NT2/D1 (cell line): ENCODE data around the gene NXPH1.

ENCODE experiments used
- DNase-seq: peaks from one replicate; pipeline ENCODE4 v3.0.0-alpha.2; 2011; ENCODE audit warnings: low read depth, low spot score
- H3K27me3 ChIP-seq: 2 replicates; pipeline ENCODE4 v1.6.0; 2011; ENCODE audit warnings: mild to moderate bottlenecking; ENCODE audit not compliant: insufficient read length, insufficient read depth
- H3K36me3 ChIP-seq: 2 replicates; pipeline ENCODE4 v1.6.1; 2011; ENCODE audit warnings: mild to moderate bottlenecking, low read length, mixed read lengths; ENCODE audit not compliant: insufficient read depth, insufficient read length
- H3K4me1 ChIP-seq: 2 replicates; pipeline ENCODE4 v1.5.1; 2011; ENCODE audit not compliant: insufficient read depth, insufficient read length
- H3K4me3 ChIP-seq: 2 replicates; pipeline ENCODE4 v1.5.1; 2011; ENCODE audit warnings: low read depth; ENCODE audit not compliant: insufficient read length
- H3K9ac ChIP-seq: 2 replicates; pipeline ENCODE4 v1.6.0; 2011; ENCODE audit warnings: low read depth; ENCODE audit not compliant: insufficient read length
- H3K9me3 ChIP-seq: 2 replicates; pipeline ENCODE4 v1.5.1; 2011; ENCODE audit warnings: mild to moderate bottlenecking, low read length; ENCODE audit not compliant: insufficient read depth
- SUZ12 ChIP-seq: IDR thresholded peaks from 2 replicates; pipeline ENCODE4 v1.6.1; 2011; ENCODE audit not compliant: insufficient read length, insufficient read depth; ENCODE audit errors: extremely low read depth
- YY1 ChIP-seq: IDR thresholded peaks from 2 replicates; pipeline ENCODE4 v1.6.1; 2011; ENCODE audit not compliant: insufficient read length, insufficient read depth
- ZNF274 ChIP-seq: IDR thresholded peaks from 2 replicates; pipeline ENCODE4 v1.6.1; 2011; ENCODE audit warnings: mild to moderate bottlenecking, low read depth, low read length

The NXPH1 gene

DNA sequence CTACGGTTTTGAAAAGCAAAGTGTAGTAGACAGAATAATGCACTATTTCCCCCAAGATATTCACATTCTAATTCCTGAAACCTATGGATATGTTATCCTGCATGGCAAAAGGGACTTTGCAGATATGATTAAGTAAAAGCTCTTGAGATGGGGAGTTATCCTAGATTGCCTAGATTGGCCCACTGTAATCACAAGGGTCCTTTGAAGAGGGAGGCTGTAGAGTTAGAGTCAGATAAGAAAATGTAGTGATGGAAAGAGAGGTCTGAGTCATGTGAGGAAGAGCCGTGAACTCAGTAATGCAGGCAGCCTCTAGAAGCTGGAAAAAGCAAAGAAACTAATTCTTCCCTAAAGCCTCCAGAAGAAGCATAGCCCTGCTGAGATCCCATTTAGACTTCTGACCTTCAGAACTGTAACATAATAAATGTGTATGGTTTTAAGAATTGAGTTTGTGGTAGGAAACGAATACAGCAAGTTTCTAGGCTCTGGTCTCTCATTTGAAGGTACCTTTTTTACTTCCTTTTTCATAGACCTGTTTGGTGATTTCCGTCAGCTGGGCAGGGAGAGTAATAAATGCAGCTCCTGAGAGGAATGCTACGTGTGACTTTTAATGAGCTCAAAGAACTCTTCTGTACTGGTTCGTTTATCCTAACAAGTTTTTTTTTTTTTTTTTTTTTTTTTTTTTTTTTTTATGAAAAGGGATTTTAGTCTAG, 41.9 kb upstream of the NXPH1 start:
- Histone ChIP-seq H3K9ac (no peak overlapping the region), H3K4me1 (no peaks in the 10 kb centered on the region), H3K9me3 (no peaks in the 10 kb centered on the region), H3K36me3 (no peaks in the 10 kb centered on the region), H3K27me3 (no peaks in the 10 kb centered on the region), H3K4me3 (no peak overlapping the region)
- TF ChIP-seq YY1 = no peak
- TF ChIP-seq ZNF274 = no peak
- TF ChIP-seq SUZ12 = no peak
- DNase-seq = no peak

DNA sequence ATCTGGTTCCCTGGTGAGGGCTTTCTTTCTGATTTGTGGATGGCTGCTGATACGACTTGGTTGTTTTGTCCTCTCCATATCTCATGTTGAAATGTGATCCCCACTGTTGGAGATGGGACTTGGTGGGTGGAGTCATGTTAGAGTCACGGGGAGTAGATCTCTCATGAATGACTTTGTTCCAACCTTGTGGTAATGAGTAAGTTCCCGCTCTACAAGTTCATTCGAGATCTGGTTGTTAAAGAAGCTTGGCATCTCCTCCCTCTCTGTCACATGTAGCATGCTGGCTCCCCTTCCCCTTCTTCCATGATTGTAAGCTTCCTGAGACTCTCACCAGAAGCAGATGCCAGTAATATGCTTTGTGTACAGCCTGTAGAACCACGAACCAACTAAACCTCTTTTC, 37.1 kb upstream of the NXPH1 start:
- H3K9ac ChIP-seq = no peak overlapping the region

DNA sequence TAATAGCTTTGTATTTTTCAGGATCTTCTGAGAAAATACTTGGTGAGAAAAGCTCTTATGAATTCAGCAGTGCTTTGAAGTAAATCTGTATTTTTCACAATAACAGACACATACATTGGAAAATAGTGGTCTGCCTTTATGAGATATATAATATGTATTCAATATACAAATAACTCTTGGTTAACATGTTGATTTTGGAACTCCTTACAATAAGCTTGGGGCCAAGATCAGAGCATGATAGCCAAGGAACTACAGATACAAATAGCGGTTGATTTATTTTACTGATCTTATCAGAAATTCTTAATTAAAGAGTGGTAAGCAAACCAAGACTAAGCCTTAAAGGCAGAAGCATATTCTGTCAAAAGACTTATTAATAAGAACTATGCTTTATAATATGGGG, 24.5 kb upstream of the NXPH1 start:
- no peak overlapping the region for H3K4me3 ChIP-seq
- no peak for DNase-seq
- H3K9ac ChIP-seq = no peak overlapping the region
- H3K27me3 ChIP-seq = no peaks in the 10 kb centered on the region
- no peaks in the 10 kb centered on the region for H3K4me1 ChIP-seq
- TF ChIP-seq SUZ12 = no peak
- TF ChIP-seq YY1 = no peak
- no peak for TF ChIP-seq ZNF274
- H3K36me3 ChIP-seq = no peaks in the 10 kb centered on the region
- H3K9me3 ChIP-seq = no peaks in the 10 kb centered on the region

More for the DNA sequence above, 37.1 kb upstream of the NXPH1 start:
- no peaks in the 10 kb centered on the region for H3K4me1 ChIP-seq
- H3K36me3 ChIP-seq = no peaks in the 10 kb centered on the region
- H3K4me3 ChIP-seq = no peak overlapping the region
- no peaks in the 10 kb centered on the region for H3K27me3 ChIP-seq
- TF ChIP-seq ZNF274 (no peak), YY1 (no peak), SUZ12 (no peak)
- DNase-seq = no peak
- H3K9me3 ChIP-seq = no peaks in the 10 kb centered on the region

DNA sequence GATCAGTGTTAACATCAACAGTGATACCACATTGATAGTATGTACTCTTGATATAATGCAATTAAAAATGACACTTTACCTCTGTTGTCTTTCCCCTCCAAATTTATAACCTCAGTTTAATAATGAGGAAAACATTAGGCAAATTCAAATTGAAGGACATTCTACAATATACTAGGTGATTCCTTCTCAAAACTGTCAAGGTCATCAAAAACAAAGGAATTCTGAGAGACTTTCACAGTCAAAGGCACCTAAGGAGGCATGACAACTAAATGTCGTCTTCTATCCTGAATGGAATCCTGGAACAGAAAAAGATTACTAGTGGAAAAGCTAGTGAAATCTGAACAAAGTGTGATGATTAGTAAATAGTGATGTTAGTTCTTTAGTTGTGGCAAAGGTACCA, 22.3 kb upstream of the NXPH1 start:
- no peaks in the 10 kb centered on the region for H3K27me3 ChIP-seq
- H3K36me3 ChIP-seq = no peaks in the 10 kb centered on the region
- H3K4me1 ChIP-seq = no peaks in the 10 kb centered on the region
- H3K9ac ChIP-seq = no peak overlapping the region
- H3K9me3 ChIP-seq = no peaks in the 10 kb centered on the region
- DNase-seq = no peak
- no peak overlapping the region for H3K4me3 ChIP-seq
- TF ChIP-seq YY1 = no peak
- TF ChIP-seq SUZ12 = no peak
- no peak for TF ChIP-seq ZNF274

DNA sequence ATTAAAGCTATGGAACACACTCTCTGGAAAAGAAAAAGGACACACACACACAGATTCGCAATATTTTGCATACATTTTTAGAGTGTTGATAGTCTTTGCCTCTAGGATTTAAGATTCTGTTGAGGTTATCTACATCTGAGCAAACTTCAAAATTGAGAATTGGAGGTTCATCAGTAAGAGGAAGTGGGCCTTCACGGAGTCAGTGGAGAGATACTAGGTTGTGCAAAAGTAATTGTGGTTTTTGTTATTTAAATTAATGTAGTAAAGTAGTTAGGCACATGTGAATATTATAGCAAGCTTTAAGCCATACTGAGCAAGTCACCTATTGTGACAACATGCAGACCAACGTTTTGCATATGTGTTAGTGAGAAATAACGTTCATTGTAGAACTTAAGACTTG, 19.8 kb upstream of the NXPH1 start:
- no peaks in the 10 kb centered on the region for H3K4me1 ChIP-seq
- DNase-seq = no peak
- no peak overlapping the region for H3K4me3 ChIP-seq
- H3K36me3 ChIP-seq = no peaks in the 10 kb centered on the region
- H3K9me3 ChIP-seq = no peaks in the 10 kb centered on the region
- H3K9ac ChIP-seq = no peak overlapping the region
- H3K27me3 ChIP-seq = no peaks in the 10 kb centered on the region
- TF ChIP-seq YY1 = no peak
- no peak for TF ChIP-seq SUZ12
- TF ChIP-seq ZNF274 = no peak

DNA sequence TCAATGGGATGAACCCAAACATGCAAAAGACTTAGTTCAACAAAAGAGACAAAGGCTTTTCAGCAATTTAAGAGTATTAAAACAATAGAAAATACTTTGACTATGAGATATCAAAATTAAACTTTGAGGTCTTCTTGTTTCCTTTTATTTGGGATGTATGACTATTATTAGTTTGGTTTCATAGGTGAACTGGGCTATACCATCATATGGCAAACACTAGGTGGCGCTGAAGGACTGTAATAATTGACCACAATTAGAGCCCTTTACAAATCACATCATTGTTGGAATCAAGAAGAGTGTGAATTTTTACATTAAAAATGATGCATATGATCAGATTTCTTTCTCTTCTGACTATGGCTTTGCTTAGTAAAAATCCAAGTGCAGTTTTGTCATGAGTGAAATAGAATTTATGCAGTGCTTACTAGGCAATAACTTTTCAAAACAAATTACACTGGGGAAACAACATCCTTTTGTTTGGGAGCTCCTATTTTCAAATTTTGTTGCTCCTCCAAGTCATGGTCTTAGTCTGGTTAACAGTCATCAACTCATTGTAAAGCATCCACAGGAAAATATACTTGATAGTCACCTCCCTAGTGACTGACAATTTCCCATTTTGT, 14.7 kb upstream of the NXPH1 start:
- Histone ChIP-seq H3K27me3 (no peaks in the 10 kb centered on the region), H3K9me3 (no peaks in the 10 kb centered on the region), H3K36me3 (no peaks in the 10 kb centered on the region), H3K4me3 (no peak overlapping the region), H3K4me1 (no peaks in the 10 kb centered on the region), H3K9ac (no peak overlapping the region)
- peak; percentile 81 for DNase-seq
- TF ChIP-seq ZNF274 = no peak
- TF ChIP-seq SUZ12 = no peak
- no peak for TF ChIP-seq YY1

DNA sequence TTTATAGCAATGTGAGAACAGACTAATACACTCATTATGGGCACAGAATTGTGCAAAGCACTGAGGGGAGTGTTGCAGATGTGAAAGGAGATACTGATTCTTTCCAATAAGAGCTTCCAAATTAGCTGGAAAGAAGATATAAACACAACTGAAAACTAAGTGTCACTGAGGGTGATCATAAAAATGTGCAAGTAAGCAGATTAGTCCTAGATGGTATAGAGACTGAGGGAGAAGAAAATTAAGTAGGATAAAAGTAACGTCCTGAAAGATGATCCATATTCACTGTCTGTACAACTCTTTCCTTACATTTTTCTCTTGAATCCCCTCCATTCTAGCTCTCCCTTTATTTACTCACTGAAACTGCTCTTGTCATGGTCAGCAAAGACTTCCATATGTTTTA, 11.2 kb upstream of the NXPH1 start:
- no peaks in the 10 kb centered on the region for H3K4me1 ChIP-seq
- DNase-seq = no peak
- no peak overlapping the region for H3K9ac ChIP-seq
- H3K9me3 ChIP-seq = no peaks in the 10 kb centered on the region
- no peaks in the 10 kb centered on the region for H3K36me3 ChIP-seq
- H3K27me3 ChIP-seq = no peaks in the 10 kb centered on the region
- H3K4me3 ChIP-seq = no peak overlapping the region
- TF ChIP-seq ZNF274 (no peak), YY1 (no peak), SUZ12 (no peak)
